Measurements from ENCODE around the gene AQP11.

The AQP11 gene

GRCh38 chr11:77636731-77637344 is 47.1 kb downstream of the AQP11 start:
- TF ChIP-seq, protein P1, sequence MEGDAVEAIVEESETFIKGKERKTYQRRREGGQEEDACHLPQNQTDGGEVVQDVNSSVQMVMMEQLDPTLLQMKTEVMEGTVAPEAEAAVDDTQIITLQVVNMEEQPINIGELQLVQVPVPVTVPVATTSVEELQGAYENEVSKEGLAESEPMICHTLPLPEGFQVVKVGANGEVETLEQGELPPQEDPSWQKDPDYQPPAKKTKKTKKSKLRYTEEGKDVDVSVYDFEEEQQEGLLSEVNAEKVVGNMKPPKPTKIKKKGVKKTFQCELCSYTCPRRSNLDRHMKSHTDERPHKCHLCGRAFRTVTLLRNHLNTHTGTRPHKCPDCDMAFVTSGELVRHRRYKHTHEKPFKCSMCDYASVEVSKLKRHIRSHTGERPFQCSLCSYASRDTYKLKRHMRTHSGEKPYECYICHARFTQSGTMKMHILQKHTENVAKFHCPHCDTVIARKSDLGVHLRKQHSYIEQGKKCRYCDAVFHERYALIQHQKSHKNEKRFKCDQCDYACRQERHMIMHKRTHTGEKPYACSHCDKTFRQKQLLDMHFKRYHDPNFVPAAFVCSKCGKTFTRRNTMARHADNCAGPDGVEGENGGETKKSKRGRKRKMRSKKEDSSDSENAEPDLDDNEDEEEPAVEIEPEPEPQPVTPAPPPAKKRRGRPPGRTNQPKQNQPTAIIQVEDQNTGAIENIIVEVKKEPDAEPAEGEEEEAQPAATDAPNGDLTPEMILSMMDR (IDR thresholded peaks at IDR 0.05) = no peak
- Mint-ChIP-seq H3K4me1 (peaks cover 31% of the 10 kb centered on the region), H3K9me3 (peaks cover 42% of the 10 kb centered on the region), H3K4me3 (peak overlapping the region; percentile 95), H3K27ac (peak overlapping the region; percentile 21), H3K36me3 (ENCODE audit: low read depth) (peaks cover 45% of the 10 kb centered on the region), H3K27me3 (ENCODE audit: low read depth, poor library complexity) (peaks cover 9% of the 10 kb centered on the region)
- no peak for DNase-seq

DNA sequence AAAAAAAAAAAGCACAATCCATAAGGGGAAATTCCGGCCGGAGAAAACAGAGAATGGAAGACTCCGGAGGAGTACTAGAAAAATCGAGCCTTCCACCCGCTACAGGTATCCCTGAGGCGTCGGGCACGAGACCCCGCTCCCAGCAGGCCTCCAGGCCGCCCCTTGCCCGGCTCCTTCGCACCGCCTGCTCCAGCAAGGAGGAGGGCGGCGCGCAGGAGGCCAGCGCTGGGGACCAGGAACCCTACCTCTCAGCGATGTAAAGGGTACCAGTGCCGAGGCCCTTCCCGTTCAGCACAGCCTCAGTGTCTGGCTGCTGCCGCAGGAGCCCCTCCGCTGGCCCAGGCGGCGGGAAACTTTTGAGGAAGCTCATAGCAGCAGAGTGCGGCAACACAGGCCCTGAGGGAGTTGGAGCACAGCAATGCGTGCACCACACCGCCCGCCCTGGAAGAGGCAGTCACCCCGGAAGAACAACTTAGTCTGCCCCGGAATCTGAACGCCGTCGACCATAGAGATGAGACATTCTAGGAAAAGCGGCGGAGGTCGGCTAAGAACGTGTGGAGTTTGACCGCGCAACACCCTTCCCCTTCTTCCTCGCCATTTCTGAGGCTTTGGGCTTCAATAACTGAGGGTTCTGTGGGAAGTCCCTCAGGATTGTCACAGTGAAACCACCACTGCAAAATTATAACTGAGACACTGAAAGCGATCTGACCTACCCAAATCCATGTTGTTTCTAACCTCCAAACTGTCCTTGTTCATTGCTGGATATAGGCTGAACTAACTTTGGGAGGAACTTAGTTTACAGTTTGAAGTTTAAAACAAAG is 47.8 kb downstream of the AQP11 start, which contains the start of gene CLNS1A:
Gene CLNS1A (minus strand): TSS at position 450 of the 821 bp plus-strand sequence. CDS start 80 bp downstream, at position 370.
- H3K4me3 Mint-ChIP-seq = peak within 1 kb of the TSS; percentile 95
- TF ChIP-seq, protein P1 (IDR thresholded peaks at IDR 0.05) = no peak
- H3K27ac Mint-ChIP-seq = peak within 1 kb of the TSS; percentile 96
- H3K36me3 Mint-ChIP-seq (ENCODE audit: low read depth) = peaks cover 40% of the 10 kb centered on the region
- peaks cover 9% of the 10 kb centered on the region for H3K27me3 Mint-ChIP-seq (ENCODE audit: low read depth, poor library complexity)
- peaks cover 31% of the 10 kb centered on the region for H3K4me1 Mint-ChIP-seq
- peaks cover 42% of the 10 kb centered on the region for H3K9me3 Mint-ChIP-seq
- DNase-seq = peak; percentile 73

GRCh38 chr11:77642228-77642627 is 52.5 kb downstream of the AQP11 start:
- H3K4me3 Mint-ChIP-seq = no peak overlapping the region
- TF ChIP-seq, protein P1 (IDR thresholded peaks at IDR 0.05) = no peak

DNA sequence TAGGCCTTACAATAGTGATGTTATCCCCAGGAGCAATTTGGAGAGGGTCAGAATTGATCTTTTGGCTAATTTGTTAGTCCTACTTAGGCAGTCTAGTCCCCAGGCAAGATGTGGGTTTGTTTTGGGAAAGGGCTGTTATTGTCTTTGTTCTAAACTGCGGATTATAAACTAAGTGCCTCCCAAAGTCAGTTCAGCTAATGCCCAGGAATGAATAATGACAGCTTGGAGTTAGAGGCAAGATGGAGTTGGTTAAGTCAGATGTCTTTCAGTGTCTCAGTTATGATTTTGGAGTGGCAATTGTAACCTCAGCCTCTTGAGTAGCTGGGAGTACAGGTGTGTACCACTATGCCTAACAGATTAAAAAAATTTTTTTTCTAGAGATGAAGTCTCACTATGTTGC is 55.1 kb downstream of the AQP11 start:
- H3K27ac Mint-ChIP-seq = no peak overlapping the region
- H3K27me3 Mint-ChIP-seq (ENCODE audit: low read depth, poor library complexity) = peaks cover 4% of the 10 kb centered on the region
- H3K4me3 Mint-ChIP-seq = no peak overlapping the region
- peaks cover 11% of the 10 kb centered on the region for H3K9me3 Mint-ChIP-seq
- H3K4me1 Mint-ChIP-seq = peaks cover 9% of the 10 kb centered on the region
- TF ChIP-seq, protein P1 (IDR thresholded peaks at IDR 0.05) = no peak
- no peaks in the 10 kb centered on the region for H3K36me3 Mint-ChIP-seq (ENCODE audit: low read depth)
- DNase-seq = no peak

More at GRCh38 chr11:77642228-77642627, 52.5 kb downstream of the AQP11 start:
- peaks cover 29% of the 10 kb centered on the region for H3K9me3 Mint-ChIP-seq
- peaks cover 4% of the 10 kb centered on the region for H3K27me3 Mint-ChIP-seq (ENCODE audit: low read depth, poor library complexity)
- H3K27ac Mint-ChIP-seq = no peak overlapping the region
- no peak for DNase-seq
- peaks cover 18% of the 10 kb centered on the region for H3K4me1 Mint-ChIP-seq
- H3K36me3 Mint-ChIP-seq (ENCODE audit: low read depth) = no peaks in the 10 kb centered on the region

DNA sequence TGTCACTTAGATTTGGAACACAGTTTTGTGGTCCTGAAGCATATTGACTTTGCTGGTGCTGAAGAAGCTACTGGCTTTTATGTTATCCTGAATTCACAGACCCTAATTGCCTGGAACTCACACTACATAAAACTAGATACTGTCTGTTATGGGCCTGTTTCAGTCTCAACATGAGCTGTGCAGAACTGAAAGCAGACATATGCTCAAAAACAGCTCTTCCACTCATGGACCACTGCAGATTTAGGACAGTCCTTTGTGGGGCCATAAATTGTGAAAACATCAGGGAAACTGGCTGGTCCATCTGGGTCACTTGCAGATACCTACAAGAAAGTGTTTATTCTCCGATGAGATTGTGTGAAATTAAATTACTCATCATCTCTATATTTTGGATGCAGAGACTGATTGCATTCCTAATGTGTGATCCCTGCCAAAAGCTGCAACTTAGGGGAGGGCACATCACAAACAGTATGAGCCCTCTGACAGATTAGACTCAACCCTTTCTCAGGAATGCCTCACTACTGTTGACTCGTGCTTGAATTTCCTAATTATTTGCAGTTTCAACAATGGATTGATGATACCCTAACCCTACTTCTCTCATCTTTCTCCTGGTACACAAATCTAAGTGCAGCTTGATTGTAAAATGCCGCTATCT is 58.0 kb downstream of the AQP11 start:
- peaks cover 7% of the 10 kb centered on the region for H3K27me3 Mint-ChIP-seq (ENCODE audit: low read depth, poor library complexity)
- TF ChIP-seq, protein P1 (IDR thresholded peaks at IDR 0.05) = no peak
- DNase-seq = no peak
- H3K9me3 Mint-ChIP-seq = no peaks in the 10 kb centered on the region
- no peaks in the 10 kb centered on the region for H3K36me3 Mint-ChIP-seq (ENCODE audit: low read depth)
- no peak overlapping the region for H3K4me3 Mint-ChIP-seq
- peaks cover 9% of the 10 kb centered on the region for H3K4me1 Mint-ChIP-seq
- H3K27ac Mint-ChIP-seq = no peak overlapping the region
